Endothelial cell (in vitro differentiated cells): ENCODE data around the gene NUP98. TPM values are rescaled to one million over a fixed set of nuclear protein-coding genes. Genes with fewer than 3 reads are reported as not detected.

ENCODE experiments used
- DNase-seq: peaks from one replicate; pipeline ENCODE4 v3.0.0; 2021; ENCODE audit warnings: low spot score
- H3K27ac Mint-ChIP-seq: one replicate; pipeline ENCODE4 v1.8.0; 2021; ENCODE audit warnings: mixed read lengths, inconsistent platforms; ENCODE audit not compliant: unreplicated experiment
- H3K27me3 Mint-ChIP-seq: one replicate; pipeline ENCODE4 v1.8.0; 2021; ENCODE audit warnings: mild to moderate bottlenecking, moderate library complexity, mixed read lengths, inconsistent platforms; ENCODE audit not compliant: unreplicated experiment
- H3K36me3 Mint-ChIP-seq: one replicate; pipeline ENCODE4 v1.8.0; 2021; ENCODE audit warnings: mild to moderate bottlenecking, low read depth, mixed read lengths, inconsistent platforms; ENCODE audit not compliant: unreplicated experiment
- H3K4me1 Mint-ChIP-seq: one replicate; pipeline ENCODE4 v1.8.0; 2021; ENCODE audit warnings: mild to moderate bottlenecking, mixed read lengths, inconsistent platforms; ENCODE audit not compliant: unreplicated experiment
- H3K4me3 Mint-ChIP-seq: one replicate; pipeline ENCODE4 v1.8.0; 2021; ENCODE audit warnings: mild to moderate bottlenecking, mixed read lengths, inconsistent platforms; ENCODE audit not compliant: unreplicated experiment
- H3K9me3 Mint-ChIP-seq: one replicate; pipeline ENCODE4 v1.8.0; 2021; ENCODE audit warnings: mixed read lengths, inconsistent platforms; ENCODE audit not compliant: unreplicated experiment
- total RNA-seq: library from RNA; stranded (reverse); fragmentation: NEBNext Ultra II Directional; extraction: Animal tissue kit (Norgen Biotek cat#: 25700); gene quantifications from one replicate; pipeline ENCODE4 v1.2.1, GENCODE V29; 2021; ENCODE audit not compliant: unreplicated experiment
- TF ChIP-seq, protein P1 (sequence below): fragments of 200-600 bp; sonication (generic); IDR thresholded peaks from one replicate; pipeline ENCODE4 v1.5.0; 2021; ENCODE audit warnings: antibody characterized with exemption; ENCODE audit not compliant: unreplicated experiment

NUP98 gene
- total RNA-seq, 1 donor from 2014 or later: 59.9 TPM

DNA sequence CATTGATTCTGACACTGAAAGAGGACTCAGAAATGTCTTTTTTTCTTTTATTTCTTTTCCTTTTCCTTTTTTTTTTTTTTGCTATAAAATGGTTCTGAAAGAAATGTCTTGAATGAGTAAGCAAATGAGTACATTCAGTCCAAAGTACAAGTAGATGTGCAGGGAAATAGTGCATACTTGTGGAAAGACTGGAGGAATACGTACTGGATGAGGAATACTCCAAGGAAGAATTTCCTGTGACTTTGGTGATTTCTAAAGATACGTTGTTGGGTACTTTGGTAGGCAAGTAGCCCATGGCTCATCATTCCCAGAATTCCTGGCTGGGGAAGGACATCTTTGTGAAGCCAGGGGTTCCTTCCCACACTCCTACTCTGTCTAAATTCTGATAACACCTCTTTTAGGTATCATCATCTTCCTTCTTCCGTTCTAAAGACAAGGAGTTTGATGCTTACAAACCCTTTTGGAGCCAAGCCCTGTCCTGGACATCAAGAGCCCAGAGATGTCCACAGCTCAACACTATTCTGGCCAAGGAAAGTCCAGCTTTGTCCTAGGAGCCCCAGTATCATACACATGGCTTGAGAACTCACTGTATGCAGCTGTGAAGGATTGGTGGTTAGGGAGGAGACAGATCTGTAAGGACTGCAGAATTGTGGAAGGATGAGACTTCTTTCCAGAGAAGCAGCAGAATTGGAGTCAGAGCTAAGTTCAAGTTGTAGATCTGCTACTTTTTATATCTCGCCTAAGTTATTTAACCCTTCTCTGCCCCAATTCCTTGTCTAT, 4.8 kb upstream of the NUP98 start:
- no peak overlapping the region for H3K27ac Mint-ChIP-seq
- H3K4me3 Mint-ChIP-seq: no peak overlapping the region
- DNase-seq: no peak
- TF ChIP-seq, protein P1, sequence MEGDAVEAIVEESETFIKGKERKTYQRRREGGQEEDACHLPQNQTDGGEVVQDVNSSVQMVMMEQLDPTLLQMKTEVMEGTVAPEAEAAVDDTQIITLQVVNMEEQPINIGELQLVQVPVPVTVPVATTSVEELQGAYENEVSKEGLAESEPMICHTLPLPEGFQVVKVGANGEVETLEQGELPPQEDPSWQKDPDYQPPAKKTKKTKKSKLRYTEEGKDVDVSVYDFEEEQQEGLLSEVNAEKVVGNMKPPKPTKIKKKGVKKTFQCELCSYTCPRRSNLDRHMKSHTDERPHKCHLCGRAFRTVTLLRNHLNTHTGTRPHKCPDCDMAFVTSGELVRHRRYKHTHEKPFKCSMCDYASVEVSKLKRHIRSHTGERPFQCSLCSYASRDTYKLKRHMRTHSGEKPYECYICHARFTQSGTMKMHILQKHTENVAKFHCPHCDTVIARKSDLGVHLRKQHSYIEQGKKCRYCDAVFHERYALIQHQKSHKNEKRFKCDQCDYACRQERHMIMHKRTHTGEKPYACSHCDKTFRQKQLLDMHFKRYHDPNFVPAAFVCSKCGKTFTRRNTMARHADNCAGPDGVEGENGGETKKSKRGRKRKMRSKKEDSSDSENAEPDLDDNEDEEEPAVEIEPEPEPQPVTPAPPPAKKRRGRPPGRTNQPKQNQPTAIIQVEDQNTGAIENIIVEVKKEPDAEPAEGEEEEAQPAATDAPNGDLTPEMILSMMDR: no peak
- no peaks in the 10 kb centered on the region for H3K36me3 Mint-ChIP-seq
- H3K9me3 Mint-ChIP-seq: no peaks in the 10 kb centered on the region
- peaks cover 6% of the 10 kb centered on the region for H3K27me3 Mint-ChIP-seq
- H3K4me1 Mint-ChIP-seq: peaks cover 9% of the 10 kb centered on the region

DNA sequence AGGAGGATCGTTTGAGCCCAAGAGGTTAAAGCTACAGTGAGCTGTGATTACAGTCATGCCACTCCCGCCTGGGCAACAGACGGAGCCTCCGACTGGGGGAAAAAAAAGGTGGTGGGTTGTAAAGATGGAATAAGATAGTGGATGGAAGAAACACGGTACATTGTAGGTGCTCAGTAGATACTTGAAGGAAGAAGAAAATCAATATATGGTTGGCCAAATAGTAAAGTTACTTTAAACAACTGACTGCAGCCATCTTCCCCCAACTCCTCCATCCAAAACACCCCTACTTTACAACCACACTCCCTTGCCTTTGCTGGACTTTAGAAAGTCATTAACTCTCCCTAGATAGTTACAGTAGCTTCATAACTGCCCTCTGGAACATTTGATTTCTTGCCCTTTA, 2.5 kb upstream of the NUP98 start:
- TF ChIP-seq, protein P1: no peak
- no peaks in the 10 kb centered on the region for H3K36me3 Mint-ChIP-seq
- peaks cover 22% of the 10 kb centered on the region for H3K4me1 Mint-ChIP-seq
- DNase-seq: no peak
- H3K27me3 Mint-ChIP-seq: peaks cover 6% of the 10 kb centered on the region
- no peak overlapping the region for H3K4me3 Mint-ChIP-seq
- no peak overlapping the region for H3K27ac Mint-ChIP-seq
- H3K9me3 Mint-ChIP-seq: no peaks in the 10 kb centered on the region

DNA sequence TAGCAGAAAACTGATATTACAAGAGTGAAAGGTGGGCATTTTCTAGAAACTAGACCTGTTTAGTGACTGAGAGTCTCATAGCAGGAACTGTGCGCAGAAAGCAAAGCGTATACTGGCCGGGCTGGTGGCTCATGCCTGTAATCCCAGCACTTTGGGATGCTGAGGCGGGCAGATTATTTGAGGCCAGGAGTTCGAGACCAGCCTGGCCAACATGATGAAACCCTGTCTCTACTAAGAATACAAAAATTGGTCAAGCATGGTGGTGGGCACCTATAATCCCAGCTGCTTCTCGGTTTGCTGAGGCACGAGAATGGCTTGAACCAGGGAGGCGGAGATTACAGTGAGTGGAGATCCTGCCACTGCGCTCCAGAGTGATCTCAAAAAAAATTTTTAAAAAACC, 1.8 kb upstream of the NUP98 start:
- DNase-seq: no peak

DNA sequence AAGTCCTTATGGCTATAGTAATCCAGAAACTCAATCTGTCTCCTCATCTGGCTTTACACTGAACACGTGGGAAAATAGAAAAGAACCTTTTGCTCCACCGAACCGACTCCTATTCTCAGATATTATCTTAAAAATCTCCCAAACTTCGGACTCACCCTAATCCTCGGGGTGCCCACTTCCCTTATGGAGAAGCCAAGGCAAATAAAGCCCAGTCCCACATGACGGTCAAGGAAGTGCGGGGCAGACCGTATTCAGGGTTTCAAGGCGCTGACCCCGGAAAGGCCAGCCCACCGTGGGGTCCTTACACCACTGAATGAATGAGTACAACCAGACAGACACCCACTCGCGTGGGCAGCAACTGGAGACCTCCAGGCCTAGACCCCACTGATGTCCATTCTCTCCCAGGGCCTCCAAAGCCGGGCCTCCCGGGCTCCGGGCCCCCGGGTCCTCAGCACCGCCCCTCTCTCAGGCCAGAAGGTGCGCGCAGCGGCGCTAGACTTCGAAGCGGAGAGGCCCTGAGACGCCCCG, 489 bp downstream of the NUP98 start:
- peak overlapping the region; percentile 91 for H3K27ac Mint-ChIP-seq

More for the DNA sequence above, 1.8 kb upstream of the NUP98 start:
- TF ChIP-seq, protein P1: no peak
- no peak overlapping the region for H3K4me3 Mint-ChIP-seq
- peaks cover 18% of the 10 kb centered on the region for H3K4me1 Mint-ChIP-seq
- H3K36me3 Mint-ChIP-seq: no peaks in the 10 kb centered on the region
- peaks cover 5% of the 10 kb centered on the region for H3K27me3 Mint-ChIP-seq
- H3K27ac Mint-ChIP-seq: peak overlapping the region; percentile 74
- no peaks in the 10 kb centered on the region for H3K9me3 Mint-ChIP-seq

More for the DNA sequence above, 489 bp downstream of the NUP98 start:
- Mint-ChIP-seq H3K27me3 (peaks cover 4% of the 10 kb centered on the region), H3K36me3 (peaks cover 4% of the 10 kb centered on the region), H3K4me3 (peak overlapping the region; percentile 95), H3K9me3 (no peaks in the 10 kb centered on the region), H3K4me1 (peaks cover 16% of the 10 kb centered on the region)
- TF ChIP-seq, protein P1: no peak
- DNase-seq: peak; percentile 65
